Measurements from ENCODE around the gene EIF4A2. TPM values are rescaled to one million over a fixed set of nuclear protein-coding genes. Genes with fewer than 3 reads are reported as not detected.
A peak's percentile ranks its signal among the peaks of the same experiment; 100 is the strongest.

EIF4A2 gene
- 270 and 410 TPM in 2 replicates for polyA plus RNA-seq (2012; rRNA removed)
- 377 and 483 TPM in 2 replicates for polyA plus RNA-seq (2012; cell fraction: cytosol; rRNA removed)
- polyA plus RNA-seq (2012; cell fraction: nucleus; rRNA removed) = 226 and 617 TPM in 2 replicates

GRCh38 chr3:186783058-186783730 is at the start of gene EIF4A2:
Gene EIF4A2 (plus strand): TSS chr3:186783577. CDS start chr3:186783611, 34 bp downstream.
- Histone ChIP-seq H3K79me2 (ENCODE audit: insufficient read depth) (peaks cover 48% of the 10 kb centered on the region), H3K4me1 (ENCODE audit: control insufficient read depth in 1 of 2, insufficient read depth in 2 of 2, low read depth in 1 of 2, low read length in 1 of 2) (peaks cover 22 to 28% of the 10 kb centered on the region in 2 experiments; a peak in 3 of 4 replicates), H3F3A (replicated peaks; ENCODE audit: insufficient read depth) (peaks cover 46% of the 10 kb centered on the region), H3K27ac (ENCODE audit: low read depth in 2 of 2, low read length in 1 of 2) (peak within 1 kb of the TSS; percentile 94 to 99), H3K9me3 (no peaks in the 10 kb centered on the region), H2AFZ (ENCODE audit: low read depth) (peak within 1 kb of the TSS; percentile 95), H3K4me3 (ENCODE audit: low read depth in 2 of 2, low read length in 1 of 2) (peak within 1 kb of the TSS; percentile 98 to 99), H3K27me3 (ENCODE audit: insufficient read depth) (no peaks in the 10 kb centered on the region), H3K9ac (peak within 1 kb of the TSS; percentile 100), H3K36me3 (replicated peaks in 1 of 2; ENCODE audit: control insufficient read depth in 1 of 2, insufficient read depth in 2 of 2, low read length in 1 of 2) (peaks cover 41 to 42% of the 10 kb centered on the region in 2 experiments), H3K9me2 (no peaks in the 10 kb centered on the region), H4K20me1 (ENCODE audit: insufficient read depth) (peaks cover 45% of the 10 kb centered on the region), H3K4me2 (peak within 1 kb of the TSS; percentile 81)
- ChIA-PET POLR2A (interaction anchor here (0.6 to 3.7 kb wide), 19 partner anchors 9 to 851 kb away, joined by 3 to 31 read pairs (median 6); partner anchors contain the start of genes AHSG, DNAJB11, RFC4 and TBCCD1), CTCF (interaction anchor here (0.9 to 2.6 kb wide), 5 partner anchors 15 to 211 kb away, joined by 3 to 8 read pairs (median 4); no protein-coding TSS in a partner anchor)
- DNase-seq = peak; percentile 96
- WGBS (ENCODE audit: low lambda C conversion rate) = under 1% methylated on average over 26 of the region's 60 CpGs
- TF ChIP-seq CTCF (IDR thresholded peaks at IDR 0.05) (no peak), TCF12 (IDR thresholded peaks at IDR 0.05) (no peak), ZBTB33 (IDR thresholded peaks at IDR 0.05; ENCODE audit: borderline replicate concordance, low read depth) (no peak), EP300 (IDR thresholded peaks at IDR 0.05; ENCODE audit: borderline replicate concordance in 1 of 2, low read depth in 1 of 2, low read length in 1 of 2) (peak in 1 of 2 experiments; percentile 65; a peak in 1 of 4 replicates), EZH2phosphoT487 (IDR thresholded peaks at IDR 0.05; ENCODE audit: borderline replicate concordance, low read depth) (no peak), RXRA (IDR thresholded peaks at IDR 0.05; ENCODE audit: borderline replicate concordance, low read depth) (no peak), GATA2 (CRISPR knock-in tag; IDR thresholded peaks at IDR 0.05) (no peak), RCOR1 (IDR thresholded peaks at IDR 0.05; ENCODE audit: low read length) (no peak), NFIC (IDR thresholded peaks at IDR 0.05; ENCODE audit: borderline replicate concordance) (no peak), IRF3 (IDR thresholded peaks at IDR 0.05; ENCODE audit: low read depth, low read length) (no peak), MAX (IDR thresholded peaks at IDR 0.05; ENCODE audit: low read depth) (peak; percentile 80), RAD21 (IDR thresholded peaks at IDR 0.05; ENCODE audit: low read length) (no peak), YY1 (IDR thresholded peaks at IDR 0.05; ENCODE audit: low read depth) (peak; percentile 60; the same call in 1 of the 2 replicates), MEF2A (IDR thresholded peaks at IDR 0.05; ENCODE audit: borderline replicate concordance, low read depth) (no peak), TEAD4 (IDR thresholded peaks at IDR 0.05; ENCODE audit: borderline replicate concordance, insufficient read depth) (peak; percentile 69; the same call in 1 of the 2 replicates), SIN3A (IDR thresholded peaks at IDR 0.05; ENCODE audit: borderline replicate concordance, low read depth, low read length) (peak; percentile 95), USF2 (IDR thresholded peaks at IDR 0.05; ENCODE audit: borderline replicate concordance, low read depth, low read length) (no peak), JUND (IDR thresholded peaks at IDR 0.05) (peak; percentile 33; the same call in 1 of the 2 replicates), RFX5 (IDR thresholded peaks at IDR 0.05; ENCODE audit: low read length) (no peak), MXI1 (IDR thresholded peaks at IDR 0.05; ENCODE audit: low read depth, low read length) (peak; percentile 74; the same call in 1 of the 2 replicates), POLR2AphosphoS5 (IDR thresholded peaks at IDR 0.05; ENCODE audit: low read depth, low read length) (peak; percentile 99), GABPA (IDR thresholded peaks at IDR 0.05; ENCODE audit: low read depth) (peak; percentile 73), PBX3 (IDR thresholded peaks at IDR 0.05) (peak; percentile 81), TAF1 (IDR thresholded peaks at IDR 0.05; ENCODE audit: borderline replicate concordance, low read depth, low read length) (peak; percentile 99), FOSL2 (IDR thresholded peaks at IDR 0.05; ENCODE audit: borderline replicate concordance, low read depth) (0 out of 2 replicates have a peak, but pooled peaks have one; percentile 15), FOXM1 (IDR thresholded peaks at IDR 0.05; ENCODE audit: low read depth) (peak; percentile 45; the same call in 1 of the 2 replicates)
